WTC11 (cell line): Measurements from ENCODE around the gene SLC2A4.
A peak's percentile ranks its signal among the peaks of the same experiment; 100 is the strongest.

Experiments used
- ATF2 ChIP-seq: sonication (generic); formaldehyde crosslinking; IDR thresholded peaks from 2 replicates; pipeline ENCODE4 v1.8.1; 2022; ENCODE audit warnings: low read depth, missing genetic modification reagents, borderline replicate concordance
- EMX1 ChIP-seq: fragments of 250-450 bp; sonication (Bioruptor Pico); IDR thresholded peaks from 2 replicates; pipeline ENCODE4 v1.8.0; 2021; ENCODE audit warnings: mild to moderate bottlenecking
- ERG ChIP-seq: fragments of 250-450 bp; sonication (Bioruptor Pico); IDR thresholded peaks from 2 replicates; pipeline ENCODE4 v1.8.0; 2021; ENCODE audit warnings: mild to moderate bottlenecking
- FOXJ3 ChIP-seq: sonication (generic); formaldehyde crosslinking; IDR thresholded peaks from 2 replicates; pipeline ENCODE4 v1.9.0; 2021; ENCODE audit warnings: missing genetic modification reagents, mild to moderate bottlenecking, borderline replicate concordance
- NFE2L1 ChIP-seq: sonication (generic); formaldehyde crosslinking; IDR thresholded peaks from 2 replicates; pipeline ENCODE4 v1.8.1; 2023; ENCODE audit warnings: missing genetic modification reagents
- NR2C2 ChIP-seq: sonication (generic); formaldehyde crosslinking; IDR thresholded peaks from 2 replicates; pipeline ENCODE4 v1.8.0; 2022; ENCODE audit warnings: mild to moderate bottlenecking, missing genetic modification reagents
- SP1 ChIP-seq: sonication (generic); formaldehyde crosslinking; conservative IDR thresholded peaks from 2 replicates; pipeline ENCODE4 v1.8.1; 2022; ENCODE audit warnings: missing genetic modification reagents
- TEAD1 ChIP-seq: sonication (generic); formaldehyde crosslinking; IDR thresholded peaks from 2 replicates; pipeline ENCODE4 v1.8.0; 2022; ENCODE audit warnings: mild to moderate bottlenecking, missing genetic modification reagents
- USF2 ChIP-seq: sonication (generic); formaldehyde crosslinking; IDR thresholded peaks from 2 replicates; pipeline ENCODE4 v1.8.1; 2023; ENCODE audit warnings: mild to moderate bottlenecking, missing genetic modification reagents, moderate library complexity
- ZNF138 ChIP-seq: sonication (generic); formaldehyde crosslinking; conservative IDR thresholded peaks from 2 replicates; pipeline ENCODE4 v1.8.1; 2022; ENCODE audit warnings: mild to moderate bottlenecking, moderate library complexity, missing genetic modification reagents
- TF ChIP-seq, protein P1 (sequence below): fragments of 200-600 bp; IDR thresholded peaks from 2 replicates; pipeline ENCODE4 v1.8.0; 2022; ENCODE audit warnings: antibody characterized with exemption
- TF ChIP-seq, protein P2 (sequence below): sonication (generic); formaldehyde crosslinking; IDR thresholded peaks from 2 replicates; pipeline ENCODE4 v1.8.0; 2022; ENCODE audit warnings: mild to moderate bottlenecking, missing genetic modification reagents
- TF ChIP-seq, protein P3 (sequence below): sonication (generic); formaldehyde crosslinking; IDR thresholded peaks from 2 replicates; pipeline ENCODE4 v1.8.1; 2022; ENCODE audit warnings: mild to moderate bottlenecking, missing genetic modification reagents, moderate library complexity, borderline replicate concordance
- TF ChIP-seq, protein P4 (sequence below): fragments of 250-450 bp; sonication (Bioruptor Pico); IDR thresholded peaks from 2 replicates; pipeline ENCODE4 v2.1.2; 2022; ENCODE audit warnings: mild to moderate bottlenecking, moderate library complexity

DNA sequence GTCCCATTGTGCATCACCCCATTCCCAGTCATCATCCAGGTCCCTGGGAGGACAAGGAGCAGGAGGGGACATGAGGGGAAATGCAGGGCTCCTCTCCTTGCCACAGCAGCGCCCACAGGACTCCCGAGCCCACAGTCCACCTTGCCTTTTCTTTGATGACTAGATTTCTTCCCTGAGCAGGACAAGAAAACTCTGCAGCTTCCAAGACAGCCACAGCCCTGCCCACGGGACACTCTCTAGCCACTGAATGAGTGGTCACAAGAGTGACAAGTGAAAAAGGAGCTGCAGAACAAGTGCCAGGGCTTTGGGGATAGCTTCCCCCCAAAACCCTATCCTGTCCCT lies 42.9 kb downstream of the SLC2A4 start:
- TF ChIP-seq, protein P1, sequence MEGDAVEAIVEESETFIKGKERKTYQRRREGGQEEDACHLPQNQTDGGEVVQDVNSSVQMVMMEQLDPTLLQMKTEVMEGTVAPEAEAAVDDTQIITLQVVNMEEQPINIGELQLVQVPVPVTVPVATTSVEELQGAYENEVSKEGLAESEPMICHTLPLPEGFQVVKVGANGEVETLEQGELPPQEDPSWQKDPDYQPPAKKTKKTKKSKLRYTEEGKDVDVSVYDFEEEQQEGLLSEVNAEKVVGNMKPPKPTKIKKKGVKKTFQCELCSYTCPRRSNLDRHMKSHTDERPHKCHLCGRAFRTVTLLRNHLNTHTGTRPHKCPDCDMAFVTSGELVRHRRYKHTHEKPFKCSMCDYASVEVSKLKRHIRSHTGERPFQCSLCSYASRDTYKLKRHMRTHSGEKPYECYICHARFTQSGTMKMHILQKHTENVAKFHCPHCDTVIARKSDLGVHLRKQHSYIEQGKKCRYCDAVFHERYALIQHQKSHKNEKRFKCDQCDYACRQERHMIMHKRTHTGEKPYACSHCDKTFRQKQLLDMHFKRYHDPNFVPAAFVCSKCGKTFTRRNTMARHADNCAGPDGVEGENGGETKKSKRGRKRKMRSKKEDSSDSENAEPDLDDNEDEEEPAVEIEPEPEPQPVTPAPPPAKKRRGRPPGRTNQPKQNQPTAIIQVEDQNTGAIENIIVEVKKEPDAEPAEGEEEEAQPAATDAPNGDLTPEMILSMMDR: no peak
- no peak for TF ChIP-seq ATF2 (CRISPR knock-in tag)
- TF ChIP-seq, protein P2, sequence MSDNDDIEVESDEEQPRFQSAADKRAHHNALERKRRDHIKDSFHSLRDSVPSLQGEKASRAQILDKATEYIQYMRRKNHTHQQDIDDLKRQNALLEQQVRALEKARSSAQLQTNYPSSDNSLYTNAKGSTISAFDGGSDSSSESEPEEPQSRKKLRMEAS (CRISPR knock-in tag): 0 out of 2 replicates have a peak, but pooled peaks have one; percentile 18
- no peak for TF ChIP-seq FOXJ3 (CRISPR knock-in tag)
- TF ChIP-seq USF2: no peak
- TF ChIP-seq NR2C2: no peak
- no peak for TF ChIP-seq SP1 (CRISPR knock-in tag)
- TF ChIP-seq NFE2L1 (CRISPR knock-in tag): no peak
- TF ChIP-seq, protein P3, sequence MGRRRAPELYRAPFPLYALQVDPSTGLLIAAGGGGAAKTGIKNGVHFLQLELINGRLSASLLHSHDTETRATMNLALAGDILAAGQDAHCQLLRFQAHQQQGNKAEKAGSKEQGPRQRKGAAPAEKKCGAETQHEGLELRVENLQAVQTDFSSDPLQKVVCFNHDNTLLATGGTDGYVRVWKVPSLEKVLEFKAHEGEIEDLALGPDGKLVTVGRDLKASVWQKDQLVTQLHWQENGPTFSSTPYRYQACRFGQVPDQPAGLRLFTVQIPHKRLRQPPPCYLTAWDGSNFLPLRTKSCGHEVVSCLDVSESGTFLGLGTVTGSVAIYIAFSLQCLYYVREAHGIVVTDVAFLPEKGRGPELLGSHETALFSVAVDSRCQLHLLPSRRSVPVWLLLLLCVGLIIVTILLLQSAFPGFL (CRISPR knock-in tag): no peak
- TF ChIP-seq TEAD1 (CRISPR knock-in tag): no peak
- TF ChIP-seq ZNF138: no peak
- no peak for TF ChIP-seq EMX1
- no peak for TF ChIP-seq ERG (CRISPR knock-in tag)
- TF ChIP-seq, protein P4, sequence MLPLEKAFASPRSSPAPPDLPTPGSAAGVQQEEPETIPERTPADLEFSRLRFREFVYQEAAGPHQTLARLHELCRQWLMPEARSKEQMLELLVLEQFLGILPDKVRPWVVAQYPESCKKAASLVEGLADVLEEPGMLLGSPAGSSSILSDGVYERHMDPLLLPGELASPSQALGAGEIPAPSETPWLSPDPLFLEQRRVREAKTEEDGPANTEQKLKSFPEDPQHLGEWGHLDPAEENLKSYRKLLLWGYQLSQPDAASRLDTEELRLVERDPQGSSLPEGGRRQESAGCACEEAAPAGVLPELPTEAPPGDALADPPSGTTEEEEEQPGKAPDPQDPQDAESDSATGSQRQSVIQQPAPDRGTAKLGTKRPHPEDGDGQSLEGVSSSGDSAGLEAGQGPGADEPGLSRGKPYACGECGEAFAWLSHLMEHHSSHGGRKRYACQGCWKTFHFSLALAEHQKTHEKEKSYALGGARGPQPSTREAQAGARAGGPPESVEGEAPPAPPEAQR (CRISPR knock-in tag): no peak
